SJCRH30 (cell line): ENCODE results near the gene VPS13C. TPM values are rescaled to one million over a fixed set of nuclear protein-coding genes. Genes with fewer than 3 reads are reported as not detected.

ENCODE experiments used
- DNase-seq, 2 experiments: peaks; one replicate each; pipeline ENCODE4 v3.0.0-alpha.2; 2015 to 2020
- H3K27ac ChIP-seq: fragments of 250-450 bp; sonication (Bioruptor Pico); 2 replicates; pipeline ENCODE4 v1.5.1; 2020; ENCODE audit warnings: mild to moderate bottlenecking, moderate library complexity
- H3K27me3 ChIP-seq: fragments of 250-450 bp; sonication (Bioruptor Pico); 2 replicates; pipeline ENCODE4 v1.5.1; 2020; ENCODE audit warnings: mild to moderate bottlenecking, moderate library complexity
- H3K36me3 ChIP-seq: fragments of 250-450 bp; sonication (Bioruptor Pico); 2 replicates; pipeline ENCODE4 v1.5.1; 2020; ENCODE audit warnings: mild to moderate bottlenecking, moderate library complexity
- H3K4me1 ChIP-seq: fragments of 250-450 bp; sonication (Bioruptor Pico); 2 replicates; pipeline ENCODE4 v1.5.1; 2020; ENCODE audit warnings: mild to moderate bottlenecking, moderate library complexity
- H3K4me3 ChIP-seq: fragments of 250-450 bp; sonication (Bioruptor Pico); 2 replicates; pipeline ENCODE4 v1.5.1; 2020; ENCODE audit warnings: mild to moderate bottlenecking, moderate library complexity
- H3K9me3 ChIP-seq: fragments of 250-450 bp; sonication (Bioruptor Pico); replicated peaks from 2 replicates; pipeline ENCODE4 v1.5.1; 2020; ENCODE audit warnings: mild to moderate bottlenecking, moderate library complexity
- total RNA-seq: library from RNA; depleted of rRNA; stranded (reverse); fragments of >200 nt; shearing (Covaris generic); gene quantifications from 2 replicates; pipeline ENCODE4 v1.2.3, GENCODE V29; 2014

VPS13C gene
- total RNA-seq, 1 experiment from 2014 or later: 35.5 TPM

GRCh38 chr15:61851955-61852354 is 208.3 kb downstream of the VPS13C start:
- H3K27me3 ChIP-seq: no peaks in the 10 kb centered on the region
- no peak overlapping the region for H3K4me3 ChIP-seq
- H3K36me3 ChIP-seq: no peaks in the 10 kb centered on the region
- H3K27ac ChIP-seq: no peak overlapping the region
- DNase-seq: no peak
- no peaks in the 10 kb centered on the region for H3K9me3 ChIP-seq
- no peaks in the 10 kb centered on the region for H3K4me1 ChIP-seq

- Histone ChIP-seq H3K4me3 (no peak overlapping the region), H3K36me3 (no peaks in the 10 kb centered on the region), H3K27me3 (no peaks in the 10 kb centered on the region), H3K9me3 (no peaks in the 10 kb centered on the region), H3K27ac (no peak overlapping the region), H3K4me1 (no peaks in the 10 kb centered on the region)
- DNase-seq: no peak
These were observed 210.8 kb downstream of the VPS13C start for GRCh38 chr15:61849447-61849846.

GRCh38 chr15:61841466-61841865 is 218.8 kb downstream of the VPS13C start:
- H3K4me3 ChIP-seq: no peak overlapping the region
- DNase-seq: peak; percentile 29 to 59
- peaks cover 3% of the 10 kb centered on the region; the same call in 1 of the 2 replicates for H3K4me1 ChIP-seq
- no peaks in the 10 kb centered on the region for H3K9me3 ChIP-seq
- H3K27ac ChIP-seq: no peak overlapping the region
- H3K36me3 ChIP-seq: no peaks in the 10 kb centered on the region
- H3K27me3 ChIP-seq: no peaks in the 10 kb centered on the region

GRCh38 chr15:61840090-61840489 is 220.2 kb downstream of the VPS13C start:
- no peak for DNase-seq
- H3K4me1 ChIP-seq: peaks cover 3% of the 10 kb centered on the region; the same call in 1 of the 2 replicates
- H3K36me3 ChIP-seq: no peaks in the 10 kb centered on the region
- H3K27me3 ChIP-seq: no peaks in the 10 kb centered on the region
- no peaks in the 10 kb centered on the region for H3K9me3 ChIP-seq
- no peak overlapping the region for H3K4me3 ChIP-seq
- H3K27ac ChIP-seq: no peak overlapping the region

GRCh38 chr15:61839546-61839945 is 220.7 kb downstream of the VPS13C start:
- Histone ChIP-seq H3K4me3 (no peak overlapping the region), H3K9me3 (no peaks in the 10 kb centered on the region), H3K27ac (no peak overlapping the region), H3K36me3 (no peaks in the 10 kb centered on the region), H3K4me1 (peaks cover 3% of the 10 kb centered on the region; the same call in 1 of the 2 replicates), H3K27me3 (no peaks in the 10 kb centered on the region)
- DNase-seq: no peak

GRCh38 chr15:61835496-61836106 is 224.6 kb downstream of the VPS13C start:
- peak; percentile 91 to 94 for DNase-seq
- no peaks in the 10 kb centered on the region for H3K9me3 ChIP-seq
- H3K36me3 ChIP-seq: no peaks in the 10 kb centered on the region
- H3K4me3 ChIP-seq: peak overlapping the region; percentile 60
- no peaks in the 10 kb centered on the region for H3K4me1 ChIP-seq
- H3K27ac ChIP-seq: peak overlapping the region; percentile 57
- H3K27me3 ChIP-seq: no peaks in the 10 kb centered on the region

- H3K9me3 ChIP-seq: no peaks in the 10 kb centered on the region
- H3K27ac ChIP-seq: peak overlapping the region; percentile 57
- peak in 1 of 2 experiments; percentile 55 for DNase-seq
- H3K27me3 ChIP-seq: no peaks in the 10 kb centered on the region
- peak overlapping the region; percentile 60 for H3K4me3 ChIP-seq
- H3K4me1 ChIP-seq: no peaks in the 10 kb centered on the region
- no peaks in the 10 kb centered on the region for H3K36me3 ChIP-seq
These were observed 225.2 kb downstream of the VPS13C start for GRCh38 chr15:61835029-61835428.

- Histone ChIP-seq H3K27ac (peak overlapping the region; percentile 57; the same call in 1 of the 2 replicates), H3K9me3 (no peaks in the 10 kb centered on the region), H3K27me3 (no peaks in the 10 kb centered on the region), H3K36me3 (no peaks in the 10 kb centered on the region), H3K4me3 (peak overlapping the region; percentile 60), H3K4me1 (no peaks in the 10 kb centered on the region)
- DNase-seq: peak; percentile 76 to 91
These were observed 226.1 kb downstream of the VPS13C start for GRCh38 chr15:61834076-61834697.

GRCh38 chr15:61832223-61832622 is 228.0 kb downstream of the VPS13C start:
- no peak for DNase-seq
- Histone ChIP-seq H3K36me3 (no peaks in the 10 kb centered on the region), H3K27me3 (no peaks in the 10 kb centered on the region), H3K4me1 (no peaks in the 10 kb centered on the region), H3K4me3 (no peak overlapping the region), H3K27ac (no peak overlapping the region), H3K9me3 (no peaks in the 10 kb centered on the region)

GRCh38 chr15:61831505-61831921 is 228.7 kb downstream of the VPS13C start:
- H3K4me3 ChIP-seq: no peak overlapping the region
- H3K36me3 ChIP-seq: no peaks in the 10 kb centered on the region
- no peaks in the 10 kb centered on the region for H3K4me1 ChIP-seq
- DNase-seq: peak in 1 of 2 experiments; percentile 36
- H3K27me3 ChIP-seq: no peaks in the 10 kb centered on the region
- H3K9me3 ChIP-seq: no peaks in the 10 kb centered on the region
- no peak overlapping the region for H3K27ac ChIP-seq

GRCh38 chr15:61830536-61831330 is 229.5 kb downstream of the VPS13C start:
- no peaks in the 10 kb centered on the region for H3K9me3 ChIP-seq
- H3K36me3 ChIP-seq: no peaks in the 10 kb centered on the region
- H3K27ac ChIP-seq: no peak overlapping the region
- H3K4me3 ChIP-seq: no peak overlapping the region
- H3K4me1 ChIP-seq: no peaks in the 10 kb centered on the region
- no peak for DNase-seq
- no peaks in the 10 kb centered on the region for H3K27me3 ChIP-seq

GRCh38 chr15:61829514-61829889 is 230.7 kb downstream of the VPS13C start:
- no peak overlapping the region for H3K27ac ChIP-seq
- no peaks in the 10 kb centered on the region for H3K9me3 ChIP-seq
- no peaks in the 10 kb centered on the region for H3K36me3 ChIP-seq
- DNase-seq: no peak
- H3K4me1 ChIP-seq: no peaks in the 10 kb centered on the region
- H3K27me3 ChIP-seq: no peaks in the 10 kb centered on the region
- no peak overlapping the region for H3K4me3 ChIP-seq

- H3K4me3 ChIP-seq: no peak overlapping the region
- DNase-seq: no peak
- H3K4me1 ChIP-seq: no peaks in the 10 kb centered on the region
- no peaks in the 10 kb centered on the region for H3K9me3 ChIP-seq
- H3K27ac ChIP-seq: no peak overlapping the region
- H3K36me3 ChIP-seq: no peaks in the 10 kb centered on the region
- no peaks in the 10 kb centered on the region for H3K27me3 ChIP-seq
These were observed 231.3 kb downstream of the VPS13C start for GRCh38 chr15:61828860-61829513.

GRCh38 chr15:61828008-61828407 is 232.2 kb downstream of the VPS13C start:
- DNase-seq: peak in 1 of 2 experiments; percentile 27
- H3K27ac ChIP-seq: no peak overlapping the region
- no peaks in the 10 kb centered on the region for H3K4me1 ChIP-seq
- no peaks in the 10 kb centered on the region for H3K9me3 ChIP-seq
- H3K36me3 ChIP-seq: no peaks in the 10 kb centered on the region
- no peaks in the 10 kb centered on the region for H3K27me3 ChIP-seq
- no peak overlapping the region for H3K4me3 ChIP-seq

GRCh38 chr15:61827131-61827530 is 233.1 kb downstream of the VPS13C start:
- Histone ChIP-seq H3K9me3 (no peaks in the 10 kb centered on the region), H3K27me3 (no peaks in the 10 kb centered on the region)

More at GRCh38 chr15:61827131-61827530, 233.1 kb downstream of the VPS13C start:
- H3K4me1 ChIP-seq: no peaks in the 10 kb centered on the region
- no peak for DNase-seq
- H3K4me3 ChIP-seq: no peak overlapping the region
- H3K36me3 ChIP-seq: no peaks in the 10 kb centered on the region
- H3K27ac ChIP-seq: no peak overlapping the region
